GM19240 (cell line): ENCODE results near the gene DBN1.

ENCODE experiments used
- DNase-seq: peaks from one replicate; pipeline ENCODE4 v3.0.0; 2011; ENCODE audit warnings: low spot score; ENCODE audit not compliant: insufficient read length

DBN1 gene

GRCh38 chr5:177504086-177505056 is 30.9 kb upstream of the DBN1 start:
- no peak for DNase-seq

DNA sequence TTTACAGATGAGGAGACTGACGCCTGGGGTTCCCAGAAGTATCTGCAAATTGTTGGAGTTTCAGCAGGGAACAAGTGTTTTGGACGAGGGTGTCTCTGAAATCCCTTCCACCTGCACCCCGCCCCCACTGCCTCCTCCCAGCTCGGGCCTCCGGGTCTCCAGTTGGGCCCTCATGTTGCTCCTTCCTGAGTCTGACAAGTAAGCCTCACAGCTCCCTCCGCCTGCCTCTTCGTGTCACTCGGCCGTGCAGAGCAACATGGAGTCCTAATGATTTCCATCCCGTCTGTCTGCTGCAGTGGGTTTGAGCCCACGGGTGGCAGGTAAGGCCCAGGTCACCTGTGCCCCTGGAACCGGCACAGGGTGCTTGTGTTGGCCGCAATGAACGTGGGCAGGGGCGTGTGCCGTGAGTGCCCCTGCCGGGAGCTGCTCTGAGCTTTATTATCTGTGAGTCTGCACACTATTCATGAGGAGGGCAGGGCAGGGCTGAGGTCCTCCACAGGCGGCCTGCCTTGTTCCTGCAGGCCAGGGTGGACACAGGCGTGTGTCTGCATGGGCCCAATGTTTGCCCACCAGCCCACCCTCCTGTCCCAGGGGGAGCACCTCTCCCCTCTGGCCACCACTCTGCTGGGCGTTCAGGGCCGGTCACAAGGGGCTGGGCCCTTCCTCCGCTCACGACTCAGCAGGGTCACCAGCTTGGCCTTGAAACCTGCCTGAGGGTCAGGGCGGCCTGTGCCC is 30.1 kb upstream of the DBN1 start:
- DNase-seq: no peak

DNA sequence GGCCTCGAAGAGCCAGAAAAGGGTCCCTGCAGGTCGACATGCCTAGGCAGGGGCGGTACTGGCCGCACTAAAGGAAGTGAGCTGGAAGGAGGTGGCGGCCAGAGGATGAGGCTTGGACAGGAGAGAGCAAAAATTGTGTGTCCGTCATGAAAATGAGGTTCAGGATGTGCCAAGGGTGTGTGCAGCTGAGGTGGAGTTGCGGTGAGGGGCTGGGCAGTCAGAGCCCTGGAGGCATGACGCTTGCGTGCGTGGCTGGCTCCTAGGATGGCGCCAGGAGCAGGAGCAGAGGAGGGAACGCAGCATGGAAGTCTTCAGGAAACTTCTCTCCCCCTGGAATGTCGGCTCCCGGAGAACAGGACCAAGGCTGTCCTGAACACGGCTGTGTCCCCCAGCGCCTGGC is 29.5 kb upstream of the DBN1 start:
- no peak for DNase-seq

DNA sequence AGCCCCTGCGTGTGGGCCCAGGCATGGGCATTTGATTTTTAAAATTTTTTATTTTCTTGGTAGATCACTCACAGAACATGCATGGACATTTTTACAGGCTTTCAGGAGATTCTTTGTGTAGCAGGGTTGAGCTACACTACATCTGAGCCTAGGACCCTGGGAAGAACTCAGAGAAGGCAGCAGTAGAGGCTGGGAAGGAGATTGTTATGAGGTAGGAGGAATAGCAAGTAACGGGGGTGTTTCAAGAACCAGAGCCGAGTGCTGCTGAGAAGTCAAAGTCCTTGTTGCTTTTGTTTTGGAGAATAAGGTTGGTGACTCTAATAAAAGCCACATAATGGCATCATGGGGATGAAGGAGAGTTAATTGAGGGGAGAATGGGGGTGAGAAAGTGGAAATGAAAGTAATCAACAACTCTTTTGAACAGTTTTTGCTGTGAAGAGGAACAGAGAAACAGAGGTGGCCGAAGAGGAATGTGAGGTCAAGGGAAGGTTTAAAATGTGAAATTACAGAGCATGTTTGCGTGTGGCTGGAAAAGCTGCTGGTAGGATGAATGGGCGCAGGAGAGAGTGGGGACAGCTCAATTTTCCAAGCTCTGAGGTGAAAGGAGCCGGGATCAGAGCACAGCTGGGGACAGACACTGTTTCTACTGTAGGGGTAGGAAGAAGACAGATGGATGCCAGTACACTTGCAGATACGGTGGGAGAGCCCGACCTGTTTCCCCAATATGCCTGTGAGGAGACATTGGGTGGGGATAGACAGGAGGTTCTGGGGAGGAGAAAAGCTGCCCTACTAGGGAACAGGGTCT is 28.6 kb upstream of the DBN1 start:
- DNase-seq: no peak

GRCh38 chr5:177500685-177501522 is 27.5 kb upstream of the DBN1 start:
- DNase-seq: peak; percentile 80

GRCh38 chr5:177499842-177500241 is 26.4 kb upstream of the DBN1 start:
- DNase-seq: no peak

GRCh38 chr5:177498013-177498787 is 24.8 kb upstream of the DBN1 start:
- no peak for DNase-seq

DNA sequence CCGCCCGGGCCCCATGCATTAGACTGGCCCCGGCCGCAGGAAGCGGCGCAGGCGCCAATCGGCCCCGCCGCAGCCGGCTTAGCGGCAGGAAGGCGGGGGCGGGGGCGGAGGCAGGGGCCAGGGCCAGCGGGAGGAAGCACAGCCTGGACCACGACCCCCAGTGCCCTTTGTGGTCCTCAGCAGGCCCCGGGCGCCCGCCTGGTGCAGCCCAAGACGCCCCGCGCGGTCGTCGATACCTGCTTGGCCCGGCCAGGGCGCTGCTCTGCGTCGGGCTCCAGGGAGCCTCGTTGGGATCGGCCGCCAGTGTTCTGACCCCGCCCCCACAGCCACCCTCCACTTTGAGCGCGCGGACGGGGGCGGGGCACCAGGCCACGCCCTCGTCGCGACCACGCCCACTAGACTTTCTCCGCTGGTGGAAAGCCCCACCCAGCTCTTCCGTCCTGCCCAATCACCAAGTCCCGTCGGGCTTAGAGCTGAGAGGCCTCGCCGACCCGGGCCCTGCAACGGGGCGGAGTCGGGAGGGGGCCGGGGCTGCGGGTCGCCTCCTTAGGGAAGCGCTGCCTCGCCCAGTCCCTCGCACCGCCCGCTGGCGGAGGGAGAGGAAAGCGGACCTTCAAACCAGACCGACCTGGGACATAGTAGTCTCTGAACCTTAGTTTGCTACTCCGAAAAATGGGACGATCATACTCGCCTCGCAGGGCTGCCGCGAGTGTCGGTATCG is 24.0 kb upstream of the DBN1 start, which contains the start of gene PDLIM7:
PDLIM7 (minus strand) TSS at position 313 of the 721 bp plus-strand sequence. CDS start 1,092 bp downstream, outside the sequence.
- DNase-seq: peak; percentile 93

GRCh38 chr5:177496727-177497291 is 23.4 kb upstream of the DBN1 start:
- DNase-seq: no peak

- DNase-seq: no peak
Measured at GRCh38 chr5:177496070-177496726, 22.8 kb upstream of the DBN1 start.

GRCh38 chr5:177495243-177496060 is 22.0 kb upstream of the DBN1 start:
- no peak for DNase-seq

- DNase-seq: no peak
Measured at GRCh38 chr5:177494346-177495195, 21.1 kb upstream of the DBN1 start.

DNA sequence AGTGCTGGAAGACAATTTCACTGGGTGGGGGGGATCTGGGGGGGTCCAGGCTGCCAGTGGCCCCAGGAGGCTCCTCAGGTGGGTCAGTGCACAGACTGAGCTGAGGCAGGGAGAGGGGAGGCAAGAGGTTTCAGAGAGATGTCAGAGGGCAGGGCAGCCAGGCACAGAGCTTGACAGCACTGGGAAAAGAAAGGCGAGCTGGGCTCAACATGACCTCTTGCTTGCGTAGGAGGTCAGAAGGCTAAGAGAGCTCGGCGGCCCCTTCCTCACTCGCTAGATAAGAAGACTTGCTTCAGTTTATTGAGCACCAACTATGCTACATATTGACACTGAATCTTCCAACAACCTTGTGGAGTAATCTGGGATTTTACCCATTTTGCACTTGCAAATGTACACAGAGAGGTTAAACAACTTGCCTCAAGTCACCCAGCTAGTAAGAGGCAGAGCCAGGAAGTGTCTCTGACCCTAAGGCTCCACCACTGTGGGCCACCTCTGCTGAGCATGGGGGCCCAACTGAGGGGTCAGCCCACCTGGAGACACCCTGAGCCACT is 20.4 kb upstream of the DBN1 start:
- no peak for DNase-seq

- DNase-seq: no peak
Measured at GRCh38 chr5:177492841-177493240, 19.4 kb upstream of the DBN1 start.

- no peak for DNase-seq
Measured at GRCh38 chr5:177491983-177492746, 18.7 kb upstream of the DBN1 start.
